SIG-M5 treated with dmso at 0.1 percent for 504 hours (cell line): ENCODE measurements around the gene NAXD.
"Not testable (repeated sequence)": the region's sequence is repeated elsewhere in the genome, so short reads cannot be mapped to it uniquely, and the experiment has no call there.

Experiments used
- DNase-seq: peaks from one replicate; lab custom pipeline; 2025; ENCODE audit not compliant: unreplicated experiment; lab: John Stamatoyannopoulos, UW

Gene NAXD

DNA sequence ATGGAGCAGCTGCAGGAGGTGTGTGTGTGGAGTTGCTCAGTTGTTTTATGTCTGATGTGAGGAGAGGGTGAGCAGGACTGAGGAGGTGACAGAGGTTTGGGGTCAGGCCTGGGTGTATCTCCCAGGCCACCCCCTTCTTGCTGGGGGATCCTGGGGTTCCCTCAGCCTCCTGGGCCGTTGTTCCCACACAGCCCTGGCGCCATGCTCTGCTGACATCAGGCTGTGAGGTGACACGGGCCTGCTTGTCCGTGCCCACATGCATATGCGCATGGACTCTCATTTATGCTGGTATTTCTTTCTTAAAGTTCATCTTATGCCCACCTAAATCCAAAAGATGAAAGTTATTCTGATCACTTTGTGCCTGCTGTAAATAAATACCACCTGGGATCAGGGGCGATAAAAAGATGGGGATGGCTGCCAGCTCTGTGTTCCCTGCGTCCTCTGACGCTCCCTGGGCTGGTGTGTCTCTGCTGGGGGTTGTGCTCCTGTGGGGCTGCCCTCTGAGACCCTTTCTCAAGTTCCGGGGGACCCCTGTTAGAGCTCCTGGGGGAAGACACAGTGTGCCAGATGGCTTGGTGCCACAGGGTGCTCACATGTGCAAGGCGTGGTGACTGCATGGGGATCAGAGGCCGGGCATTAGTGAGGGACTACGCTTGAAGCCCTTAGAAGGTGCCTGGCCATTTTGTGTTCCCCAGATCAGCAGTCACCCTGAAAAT lies 12.6 kb downstream of the NAXD start:
- DNase-seq: no peak

DNA sequence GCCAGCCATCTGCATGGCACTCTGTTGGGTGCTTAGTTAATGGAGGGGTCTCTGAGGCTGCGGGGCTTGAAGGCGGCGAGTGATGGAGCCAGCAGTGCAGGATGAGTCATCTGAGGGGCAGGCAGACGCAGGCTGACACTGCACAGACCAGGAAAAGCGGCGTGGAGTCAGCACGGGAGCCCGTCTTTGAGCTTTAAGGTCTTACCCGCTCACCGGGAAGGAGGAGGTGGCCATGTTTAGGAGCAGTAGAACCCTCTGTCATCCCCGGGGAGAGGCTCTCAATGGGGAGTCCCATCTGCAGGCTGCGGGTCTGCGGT lies 13.1 kb downstream of the NAXD start:
- no peak for DNase-seq

DNA sequence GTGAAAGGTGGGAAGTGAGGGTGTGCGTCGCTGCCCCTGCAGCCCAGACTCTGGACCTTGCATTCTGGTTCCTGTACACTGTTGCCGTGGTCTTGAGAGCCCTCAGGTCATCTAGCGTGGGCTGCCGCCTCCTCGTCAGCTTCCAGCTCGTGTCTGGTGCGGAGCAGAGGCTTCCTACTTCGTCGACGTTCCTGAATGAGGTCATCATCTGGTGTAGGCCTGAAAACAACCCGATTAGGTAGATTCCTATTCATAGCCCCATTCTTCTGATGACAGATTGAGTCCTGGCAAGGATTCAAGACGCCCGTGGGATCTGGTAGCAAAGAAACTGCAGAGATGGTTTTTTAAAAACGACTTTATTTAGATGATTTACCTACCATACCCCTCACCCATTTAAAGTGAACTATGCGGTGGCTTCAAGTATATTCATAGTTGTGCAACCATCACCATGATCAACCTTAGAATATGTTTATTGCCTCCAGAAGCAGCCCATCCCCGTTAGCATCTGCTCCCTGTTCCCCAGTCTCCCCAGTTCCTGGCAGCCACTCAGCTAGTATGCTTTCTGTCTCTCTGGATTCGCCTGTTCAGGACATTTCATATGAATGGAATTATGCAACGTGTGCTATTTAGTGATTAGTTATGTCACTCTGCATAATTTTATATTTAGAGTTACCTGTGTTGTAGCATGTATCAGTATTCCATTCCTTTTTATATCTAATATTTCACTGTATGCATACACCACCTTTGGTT lies 13.8 kb downstream of the NAXD start:
- no peak for DNase-seq

DNA sequence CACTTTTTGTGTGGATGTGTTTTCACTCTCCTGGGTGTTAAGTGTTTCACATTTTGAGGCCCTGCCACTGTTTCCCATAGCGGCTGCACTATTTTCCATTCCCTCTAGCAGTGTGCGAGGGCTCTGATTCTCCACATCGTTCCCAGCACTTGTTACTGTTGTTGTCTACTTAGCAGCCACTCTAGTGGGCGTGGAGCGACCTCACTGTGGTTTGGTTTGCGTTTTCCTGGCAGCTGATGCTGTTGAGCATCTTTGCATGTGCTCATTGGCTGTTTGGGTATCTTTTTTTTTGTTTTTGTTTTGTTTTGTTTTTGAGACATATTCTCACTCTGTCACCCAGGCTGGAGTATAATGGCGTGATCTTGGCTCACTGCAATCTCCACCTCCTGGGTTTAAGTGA lies 14.4 kb downstream of the NAXD start:
- no peak for DNase-seq

DNA sequence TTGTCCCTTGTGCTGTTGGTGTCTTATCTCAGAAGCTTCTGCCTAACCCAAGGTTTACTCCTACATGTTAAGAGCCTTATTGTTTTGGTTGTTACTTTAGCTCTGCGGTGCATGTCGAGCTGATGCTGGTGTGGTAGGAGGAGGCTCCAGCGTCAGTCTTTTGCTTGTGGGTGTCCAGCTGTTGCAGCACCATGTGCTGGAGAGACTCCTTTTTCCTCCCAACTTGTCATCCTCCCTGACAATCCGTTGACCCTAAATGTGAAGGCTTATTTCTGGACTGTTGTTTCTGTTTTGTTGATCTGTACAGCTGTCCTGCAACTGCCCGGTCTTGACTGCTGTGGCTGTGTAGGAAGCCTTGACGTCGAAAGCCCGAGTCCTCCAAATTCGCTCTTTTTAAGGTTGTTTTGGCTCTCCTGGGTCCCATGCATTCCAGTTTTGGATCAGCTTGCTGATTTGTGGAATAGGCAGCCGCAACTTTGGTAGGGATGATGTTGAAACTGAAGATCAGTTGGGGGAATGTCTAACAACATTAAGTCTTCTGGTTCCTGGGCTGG lies 15.3 kb downstream of the NAXD start:
- no peak for DNase-seq

DNA sequence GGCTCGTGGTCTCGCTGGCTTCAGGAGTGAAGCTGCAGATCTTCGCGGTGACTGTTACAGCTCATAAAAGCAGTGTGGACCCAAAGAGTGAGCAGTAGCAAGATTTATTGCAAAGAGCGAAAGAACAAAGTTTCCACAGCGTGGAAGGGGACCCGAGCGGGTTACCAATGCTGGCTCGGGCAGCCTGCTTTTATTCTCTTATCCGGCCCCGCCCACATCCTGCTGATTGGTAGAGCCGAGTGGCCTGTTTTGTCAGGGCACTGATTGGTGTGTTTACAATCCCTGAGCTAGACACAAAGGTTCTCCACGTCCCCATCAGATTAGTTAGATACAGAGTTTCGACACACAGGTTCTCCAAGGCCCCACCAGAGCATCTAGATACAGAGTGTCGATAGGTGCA lies 16.9 kb downstream of the NAXD start:
- not testable (repeated sequence) for DNase-seq

DNA sequence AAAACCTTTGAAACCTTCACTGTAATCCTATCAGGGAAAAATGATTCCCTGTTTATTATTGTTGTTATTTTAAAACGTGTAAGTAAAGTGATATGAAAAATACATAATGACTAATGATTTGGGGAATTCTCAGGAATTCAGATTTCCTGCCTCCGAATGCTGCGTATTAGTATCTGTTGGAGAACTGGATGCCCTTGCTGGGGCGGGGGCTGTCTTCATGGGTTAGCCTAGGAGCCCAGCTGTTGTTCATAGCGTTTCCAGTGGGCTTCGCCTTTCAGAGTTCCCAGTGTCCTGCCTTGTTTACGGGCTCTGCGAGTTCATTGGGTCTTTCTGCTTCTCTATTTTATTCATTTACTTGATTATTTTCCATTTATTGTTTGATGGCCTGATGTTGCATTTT lies 18.4 kb downstream of the NAXD start:
- DNase-seq: no peak

DNA sequence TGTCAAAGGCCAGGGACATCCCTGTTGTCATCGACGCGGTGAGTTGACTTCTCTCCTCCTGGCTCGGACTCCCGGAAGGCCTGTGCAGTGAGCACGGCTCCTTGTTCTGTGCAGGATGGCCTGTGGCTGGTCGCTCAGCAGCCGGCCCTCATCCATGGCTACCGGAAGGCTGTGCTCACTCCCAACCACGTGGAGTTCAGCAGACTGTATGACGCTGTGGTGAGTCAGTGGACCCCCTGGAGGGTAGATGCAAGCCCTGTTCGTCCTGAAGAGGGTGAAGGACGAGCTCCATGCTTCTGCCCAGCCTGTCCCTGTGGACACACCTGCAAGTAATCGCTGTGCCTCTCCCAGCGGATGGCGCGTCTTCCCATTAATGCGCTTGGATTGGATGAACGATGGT lies 19.2 kb downstream of the NAXD start:
- no peak for DNase-seq

DNA sequence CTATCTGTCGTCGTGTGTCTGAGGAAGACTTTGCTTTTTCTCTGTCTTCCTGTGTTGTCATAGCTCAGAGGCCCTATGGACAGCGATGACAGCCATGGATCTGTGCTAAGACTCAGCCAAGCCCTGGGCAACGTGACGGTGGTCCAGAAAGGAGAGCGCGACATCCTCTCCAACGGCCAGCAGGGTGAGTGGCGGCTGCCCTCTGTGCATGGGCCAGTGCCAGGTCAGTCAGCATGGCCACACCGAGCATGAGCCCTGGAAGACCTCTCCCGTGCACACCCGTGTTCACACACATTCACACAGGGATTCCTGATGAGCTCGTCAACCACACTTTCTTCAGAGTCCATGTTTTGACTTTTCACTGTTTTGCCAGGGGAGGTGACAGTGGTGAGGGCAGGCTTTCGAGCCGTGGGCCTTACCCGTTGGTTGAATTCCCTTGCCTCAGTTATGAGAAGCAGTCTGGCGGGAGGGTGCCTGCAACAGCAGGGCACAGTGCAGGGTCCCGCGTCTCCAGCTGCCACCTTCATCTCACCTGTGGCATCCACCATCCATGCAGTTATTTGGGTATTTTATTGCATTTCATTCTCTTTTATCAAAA lies 20.2 kb downstream of the NAXD start:
- DNase-seq: no peak

DNA sequence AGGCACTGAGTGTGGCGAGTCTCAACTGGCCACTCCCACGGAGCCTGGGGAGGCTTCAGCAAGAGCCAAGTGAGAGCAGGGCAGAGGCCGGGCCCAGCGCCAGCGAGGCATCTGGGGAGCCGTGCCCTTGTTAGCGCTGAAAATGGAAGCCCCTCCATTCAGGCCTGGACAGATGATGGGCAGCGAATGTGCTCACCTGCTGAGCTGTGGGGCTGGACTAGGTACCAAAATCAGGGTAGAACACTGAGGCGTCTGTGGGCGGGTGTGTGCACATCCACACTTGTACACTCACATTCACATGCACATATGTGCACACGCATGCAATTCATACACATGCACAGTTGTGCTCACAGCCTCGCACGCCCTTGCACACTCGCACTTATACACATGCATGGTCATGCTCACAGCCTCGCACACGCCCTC lies 20.7 kb downstream of the NAXD start:
- DNase-seq: no peak

DNA sequence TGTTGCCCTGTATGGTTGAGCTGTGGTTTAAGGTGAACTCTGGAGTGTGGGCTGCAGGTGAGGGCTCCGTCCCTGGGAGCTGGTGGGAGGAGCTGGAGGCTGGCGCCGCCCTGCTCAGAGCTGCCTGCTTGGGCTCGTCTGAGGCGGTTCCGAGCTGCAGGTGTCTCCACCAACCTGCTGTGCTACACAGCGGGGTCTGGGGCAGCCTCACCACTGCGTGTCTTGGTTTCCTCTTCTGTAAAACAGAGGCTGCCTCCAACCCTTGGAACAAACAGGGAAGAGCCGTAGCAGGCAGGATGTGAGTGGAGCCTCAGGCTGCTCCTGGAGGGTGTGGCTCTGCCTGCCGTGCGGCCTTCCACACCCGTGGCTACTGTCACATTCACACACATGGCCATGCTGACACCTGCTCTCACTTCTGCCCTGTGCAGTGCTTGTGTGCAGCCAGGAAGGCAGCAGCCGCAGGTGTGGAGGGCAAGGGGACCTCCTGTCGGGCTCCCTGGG lies 21.4 kb downstream of the NAXD start:
- no peak for DNase-seq

DNA sequence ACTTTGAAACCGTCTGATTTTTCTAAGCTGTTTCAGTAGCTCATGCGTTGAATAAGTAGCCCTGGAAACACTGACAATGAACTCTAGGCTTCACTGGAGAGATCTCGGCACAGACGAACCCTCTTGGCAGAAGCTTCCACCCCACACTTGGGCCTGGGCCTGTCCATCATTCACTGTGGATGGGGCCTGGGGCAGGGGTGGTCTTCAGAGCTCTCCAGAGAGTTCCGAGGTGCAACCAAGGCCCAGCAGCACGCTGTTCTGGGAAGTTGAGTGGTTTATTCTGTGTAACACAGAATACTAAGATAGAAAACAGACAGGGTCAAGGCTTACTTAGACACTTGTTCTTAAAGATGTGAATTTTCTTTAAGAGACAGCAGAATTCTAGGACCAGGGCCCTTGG lies 21.9 kb downstream of the NAXD start:
- DNase-seq: no peak

DNA sequence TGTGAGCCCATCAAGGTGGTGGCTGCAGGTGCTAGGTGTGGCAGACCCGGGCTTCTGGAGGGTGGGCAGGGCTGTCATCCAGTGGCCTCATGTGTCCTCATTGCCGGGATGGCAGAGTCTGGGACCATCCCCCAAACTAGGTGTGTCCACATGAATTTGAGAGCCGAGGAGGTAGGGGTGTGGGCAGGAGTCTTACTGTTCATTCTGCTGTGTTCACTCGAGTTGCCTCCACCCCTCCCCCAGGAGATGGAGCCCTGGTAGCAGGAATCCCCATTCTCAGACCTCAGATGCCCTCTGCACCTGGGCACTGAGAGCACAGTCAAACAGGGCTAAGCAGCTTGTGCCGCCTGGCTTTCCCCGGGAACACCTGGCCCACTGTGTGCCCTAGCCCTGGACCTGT lies 22.4 kb downstream of the NAXD start:
- no peak for DNase-seq

DNA sequence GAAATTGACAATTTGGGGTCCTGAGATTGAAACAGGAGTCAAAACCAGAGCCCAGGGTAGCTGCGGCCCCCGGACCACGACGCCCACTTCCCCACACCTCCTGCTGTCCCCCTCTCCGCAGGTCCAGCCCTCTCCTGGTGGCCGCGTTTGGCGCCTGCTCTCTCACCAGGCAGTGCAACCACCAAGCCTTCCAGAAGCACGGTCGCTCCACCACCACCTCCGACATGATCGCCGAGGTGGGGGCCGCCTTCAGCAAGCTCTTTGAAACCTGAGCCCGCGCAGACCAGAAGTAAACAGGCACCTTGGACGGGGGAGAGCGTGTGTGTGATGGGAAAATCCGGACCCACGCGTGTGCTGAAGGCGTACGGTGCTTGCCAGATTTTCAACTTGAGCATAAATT lies 22.9 kb downstream of the NAXD start:
- DNase-seq: no peak

DNA sequence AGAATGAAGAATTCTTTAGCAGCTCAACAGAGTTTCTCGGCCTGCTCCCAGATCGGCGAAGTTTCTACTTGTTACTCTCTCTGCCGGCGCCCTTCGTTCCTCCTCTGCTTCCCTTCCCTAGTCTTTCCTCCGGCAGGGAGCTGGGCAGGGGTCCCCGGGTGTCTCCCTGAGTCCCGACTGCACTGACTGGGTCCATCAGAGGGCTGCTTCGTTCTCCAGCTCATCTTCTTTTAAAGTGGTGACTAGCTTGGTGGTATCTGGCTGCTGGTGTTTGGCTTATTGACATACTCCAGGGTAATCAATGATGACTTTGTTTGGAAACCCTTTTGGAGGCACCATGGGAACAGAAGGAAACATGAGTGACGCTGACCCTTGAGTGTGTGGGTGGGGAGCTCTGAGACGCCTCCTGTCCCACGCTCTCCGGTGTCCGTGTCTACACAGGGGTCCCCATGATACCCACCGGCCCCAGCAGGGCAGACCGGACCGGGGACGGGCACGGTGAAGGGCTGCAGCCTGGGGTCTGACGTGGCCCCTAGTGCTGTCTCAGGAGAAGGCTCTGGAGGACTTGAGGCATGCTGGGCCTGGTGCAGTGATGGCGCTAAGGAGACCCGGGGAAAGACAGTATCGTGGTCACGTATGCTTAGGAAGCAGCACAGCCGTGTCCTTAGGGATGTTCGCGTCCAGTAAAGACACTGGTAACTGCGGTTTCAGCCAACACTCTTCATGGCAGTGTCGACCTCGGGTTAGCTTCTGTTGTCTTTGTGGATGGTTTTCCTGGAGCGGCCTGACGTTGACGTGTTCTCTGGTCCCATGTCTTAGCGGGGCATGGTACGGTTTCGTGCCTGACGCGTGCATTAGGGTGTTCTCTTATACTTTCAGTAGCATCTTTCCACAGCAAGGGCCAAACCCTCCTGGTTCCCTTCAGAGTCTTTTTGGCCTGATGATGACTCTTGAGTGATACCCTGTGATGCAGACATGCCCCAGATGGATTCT lies 23.8 kb downstream of the NAXD start:
- no peak for DNase-seq

DNA sequence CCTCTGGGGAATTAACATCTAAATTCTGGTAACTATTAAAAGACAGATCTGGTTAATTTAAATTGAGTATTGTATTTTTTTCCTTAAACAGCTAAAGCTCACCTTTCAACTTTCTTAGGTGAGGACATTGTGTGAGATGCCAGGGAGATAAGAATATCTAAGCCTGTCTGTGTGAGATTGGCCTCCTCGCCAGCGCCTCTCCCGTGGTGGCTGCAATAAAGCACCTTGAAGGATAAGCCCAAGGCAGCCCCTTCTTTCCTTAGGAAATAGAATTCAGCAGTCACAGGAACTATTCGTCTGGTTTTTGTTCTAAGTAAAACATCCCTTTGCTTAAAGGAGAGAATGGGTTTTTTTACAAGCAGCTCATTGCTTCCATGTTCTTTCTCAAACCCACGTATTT lies 24.6 kb downstream of the NAXD start:
- DNase-seq: no peak

DNA sequence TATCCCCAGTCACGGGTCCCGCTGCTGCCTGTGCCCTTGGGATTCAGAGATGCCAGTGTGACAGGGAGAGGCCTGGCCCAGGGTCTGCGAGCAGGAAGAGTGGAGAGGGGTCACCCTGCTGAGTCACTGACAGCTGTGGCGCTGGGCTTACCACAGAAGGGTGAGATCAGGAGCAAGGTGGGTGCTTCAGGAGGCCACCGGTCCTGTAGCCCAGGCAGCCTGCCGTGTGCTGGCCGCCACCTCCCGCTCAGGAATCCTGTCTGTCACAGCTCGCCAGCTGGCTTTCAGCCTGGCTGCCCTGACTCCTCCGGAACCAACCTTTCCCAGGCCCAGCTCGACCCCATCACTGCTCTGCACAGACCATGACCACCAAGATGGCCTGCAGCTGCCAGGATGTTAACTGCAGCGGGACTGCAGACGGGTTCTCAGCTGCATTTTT lies 25.3 kb downstream of the NAXD start:
- DNase-seq: no peak

DNA sequence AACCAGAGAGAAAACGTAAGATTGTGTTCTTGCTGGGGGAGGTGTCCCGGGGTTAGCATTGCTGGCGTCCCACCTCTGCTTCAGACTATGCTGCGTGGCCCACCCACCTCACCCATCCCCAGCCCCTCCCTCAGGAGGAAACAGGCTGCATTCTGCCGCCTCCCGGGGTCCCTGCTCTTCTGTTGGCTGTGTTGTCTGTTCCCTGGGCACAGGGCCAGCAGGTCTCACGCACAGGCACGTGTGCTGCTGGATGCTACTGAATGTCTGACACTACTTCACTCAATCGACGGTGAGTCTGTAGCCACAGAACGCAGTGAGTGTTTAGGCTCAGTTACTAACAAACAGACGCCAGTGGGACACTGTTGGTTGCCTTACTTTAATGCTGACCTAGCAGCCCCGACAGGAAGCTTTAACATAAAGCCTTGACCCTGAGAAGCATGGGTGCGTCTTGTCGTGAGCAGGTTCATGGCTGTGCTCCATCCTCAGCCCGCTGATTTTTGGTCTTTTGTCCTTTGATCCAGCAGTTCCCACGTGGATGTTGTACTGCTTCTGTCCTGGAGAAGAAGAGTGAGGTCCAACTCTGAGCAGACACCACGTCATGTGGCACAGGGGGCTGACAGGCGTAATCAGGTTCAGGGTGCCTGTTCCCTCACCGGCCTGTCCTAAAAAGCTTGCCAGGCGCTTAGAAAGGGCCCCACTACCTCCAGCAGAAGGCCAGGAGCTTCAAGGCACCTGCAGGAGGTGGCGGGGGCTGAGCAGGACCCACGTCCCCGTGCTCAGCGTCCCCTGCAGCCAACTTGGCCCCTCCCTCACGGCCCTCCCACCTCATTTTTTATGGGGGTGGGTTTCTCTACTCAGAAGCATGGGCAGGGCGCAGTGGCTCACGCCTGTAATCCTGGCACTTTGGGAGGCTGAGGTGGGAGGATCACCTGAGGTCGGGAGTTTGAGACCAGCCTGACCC lies 26.0 kb downstream of the NAXD start:
- no peak for DNase-seq

DNA sequence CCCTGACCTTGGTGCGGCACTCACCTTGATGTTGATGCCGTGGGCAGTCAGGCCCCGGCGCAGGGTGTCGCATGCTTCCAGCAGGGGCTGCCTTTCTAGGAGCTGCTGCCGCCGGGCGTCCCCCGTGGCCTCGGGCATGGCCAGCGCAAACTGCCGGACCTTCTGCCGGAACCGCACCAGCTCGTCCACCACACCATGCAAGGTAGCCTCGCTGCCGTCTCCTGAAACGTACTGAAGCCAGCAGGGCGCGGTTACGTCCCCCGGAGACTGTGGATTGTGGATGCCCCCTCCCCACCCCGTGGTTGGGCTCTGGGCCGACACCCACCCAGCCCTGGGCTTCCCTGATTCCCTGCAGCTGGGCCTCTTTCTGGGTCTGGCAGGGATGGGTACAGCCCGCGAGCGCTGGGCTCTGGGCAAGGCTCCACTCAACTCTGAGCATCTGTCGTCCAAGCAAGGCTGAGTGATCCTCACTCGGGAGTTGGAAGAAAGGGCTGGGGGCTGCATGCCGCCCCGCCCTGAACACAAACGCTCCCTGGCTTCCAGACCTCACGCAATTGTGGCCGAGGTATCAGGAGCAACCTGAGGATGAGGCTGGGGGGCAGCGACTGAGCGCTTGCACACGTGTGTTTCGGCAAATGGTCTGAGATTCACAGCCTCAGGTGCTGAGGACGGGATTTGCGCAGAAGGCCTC lies 27.1 kb downstream of the NAXD start:
- DNase-seq: no peak
